ENCODE data around the gene SLC13A3. TPM values are rescaled to one million over a fixed set of nuclear protein-coding genes. Genes with fewer than 3 reads are reported as not detected.

Gene SLC13A3
- total RNA-seq, 2 donors from 2014 or later = 0.08 to 0.25 TPM

GRCh38 chr20:46557231-46557956 lies 93.9 kb downstream of the SLC13A3 start:
- no peak for TF ChIP-seq CTCF (IDR thresholded peaks at IDR 0.05)
- Histone ChIP-seq H3K4me3 (no peak overlapping the region), H3K27ac (no peak overlapping the region), H3K36me3 (no peaks in the 10 kb centered on the region), H3K9ac (ENCODE audit: low read depth in 2 of 2, low read length in 2 of 2) (no peak overlapping the region), H3K27me3 (no peaks in the 10 kb centered on the region), H3K9me3 (no peaks in the 10 kb centered on the region), H3K4me1 (no peaks in the 10 kb centered on the region)
- DNase-seq = no peak
- intact Hi-C loops (cut with DNase I) = no loop called here

GRCh38 chr20:46555370-46555956 lies 95.8 kb downstream of the SLC13A3 start:
- no peaks in the 10 kb centered on the region for H3K9me3 ChIP-seq
- H3K9ac ChIP-seq (ENCODE audit: low read depth in 2 of 2, low read length in 2 of 2) = no peak overlapping the region
- no peak for TF ChIP-seq CTCF (IDR thresholded peaks at IDR 0.05)
- H3K27ac ChIP-seq = no peak overlapping the region
- no peak for DNase-seq
- intact Hi-C loops (cut with DNase I) = no loop called here
- no peak overlapping the region for H3K4me3 ChIP-seq
- H3K36me3 ChIP-seq = no peaks in the 10 kb centered on the region
- H3K4me1 ChIP-seq = no peaks in the 10 kb centered on the region
- H3K27me3 ChIP-seq = no peaks in the 10 kb centered on the region

- DNase-seq = no peak
- no peak for TF ChIP-seq CTCF (IDR thresholded peaks at IDR 0.05)
- Histone ChIP-seq H3K4me1 (no peaks in the 10 kb centered on the region), H3K27ac (no peak overlapping the region), H3K4me3 (no peak overlapping the region), H3K36me3 (no peaks in the 10 kb centered on the region), H3K9ac (ENCODE audit: low read depth in 2 of 2, low read length in 2 of 2) (no peak overlapping the region), H3K27me3 (no peaks in the 10 kb centered on the region), H3K9me3 (no peaks in the 10 kb centered on the region)
- intact Hi-C loops (cut with DNase I) = no loop called here
These were observed 96.4 kb downstream of the SLC13A3 start for GRCh38 chr20:46554828-46555227.

GRCh38 chr20:46553926-46554325 lies 97.3 kb downstream of the SLC13A3 start:
- H3K27ac ChIP-seq = no peak overlapping the region
- intact Hi-C loops (cut with DNase I) = no loop called here
- H3K27me3 ChIP-seq = no peaks in the 10 kb centered on the region
- DNase-seq = no peak
- no peak overlapping the region for H3K9ac ChIP-seq (ENCODE audit: low read depth in 2 of 2, low read length in 2 of 2)
- no peaks in the 10 kb centered on the region for H3K36me3 ChIP-seq
- H3K4me3 ChIP-seq = no peak overlapping the region
- H3K9me3 ChIP-seq = no peaks in the 10 kb centered on the region
- TF ChIP-seq CTCF (IDR thresholded peaks at IDR 0.05) = no peak
- H3K4me1 ChIP-seq = no peaks in the 10 kb centered on the region

GRCh38 chr20:46552460-46553420 lies 98.5 kb downstream of the SLC13A3 start:
- no peak for TF ChIP-seq CTCF (IDR thresholded peaks at IDR 0.05)
- Histone ChIP-seq H3K27ac (no peak overlapping the region), H3K9me3 (no peaks in the 10 kb centered on the region), H3K27me3 (no peaks in the 10 kb centered on the region), H3K9ac (ENCODE audit: low read depth in 2 of 2, low read length in 2 of 2) (no peak overlapping the region), H3K4me1 (no peaks in the 10 kb centered on the region), H3K4me3 (no peak overlapping the region), H3K36me3 (no peaks in the 10 kb centered on the region)
- DNase-seq = no peak
- intact Hi-C loops (cut with DNase I) = no loop called here

Measured in colonic mucosa (tissue), 4 donors.